ENCODE data around the gene FGGY. TPM values are rescaled to one million over a fixed set of nuclear protein-coding genes. Genes with fewer than 3 reads are reported as not detected.

Gene FGGY
- total and polyA plus RNA-seq, 4 donors, result 16.0 to 67.0 (median 43.4) TPM

DNA sequence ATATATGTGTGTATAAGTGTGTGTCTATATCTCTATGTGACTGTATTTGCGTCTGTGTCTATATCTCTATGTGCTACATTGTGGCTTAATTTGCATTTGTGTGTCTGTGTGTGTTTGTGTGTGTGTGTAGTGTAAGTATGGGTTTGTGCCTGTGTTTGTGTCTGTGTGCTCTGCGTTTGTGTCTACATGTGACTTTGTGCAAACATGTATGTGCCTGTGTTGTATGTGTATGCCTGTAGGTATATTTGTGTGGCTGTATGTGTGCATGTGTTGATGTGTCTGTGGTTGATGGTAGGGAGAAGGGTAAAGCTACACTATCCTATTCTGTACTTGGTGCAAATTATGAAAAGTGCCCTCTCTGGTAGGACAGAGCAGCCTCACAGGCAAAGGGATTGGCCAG, 7.3 kb upstream of the FGGY start:
- no peak overlapping the region for H3K4me3 ChIP-seq (ENCODE audit: low read depth in 1 of 3, low read length in 3 of 3)
- 95% methylated on average over 2 of the region's 2 CpGs for WGBS
- TF ChIP-seq GABPA (IDR thresholded peaks at IDR 0.05 in 1 of 2, conservative IDR thresholded peaks at IDR 0.05 in 1 of 2), result no peak
- no peak for TF ChIP-seq HNF4G (IDR thresholded peaks at IDR 0.05)
- TF ChIP-seq RXRA (IDR thresholded peaks at IDR 0.05), result no peak
- TF ChIP-seq FOXA1 (IDR thresholded peaks at IDR 0.05), result no peak
- TF ChIP-seq, protein P1, sequence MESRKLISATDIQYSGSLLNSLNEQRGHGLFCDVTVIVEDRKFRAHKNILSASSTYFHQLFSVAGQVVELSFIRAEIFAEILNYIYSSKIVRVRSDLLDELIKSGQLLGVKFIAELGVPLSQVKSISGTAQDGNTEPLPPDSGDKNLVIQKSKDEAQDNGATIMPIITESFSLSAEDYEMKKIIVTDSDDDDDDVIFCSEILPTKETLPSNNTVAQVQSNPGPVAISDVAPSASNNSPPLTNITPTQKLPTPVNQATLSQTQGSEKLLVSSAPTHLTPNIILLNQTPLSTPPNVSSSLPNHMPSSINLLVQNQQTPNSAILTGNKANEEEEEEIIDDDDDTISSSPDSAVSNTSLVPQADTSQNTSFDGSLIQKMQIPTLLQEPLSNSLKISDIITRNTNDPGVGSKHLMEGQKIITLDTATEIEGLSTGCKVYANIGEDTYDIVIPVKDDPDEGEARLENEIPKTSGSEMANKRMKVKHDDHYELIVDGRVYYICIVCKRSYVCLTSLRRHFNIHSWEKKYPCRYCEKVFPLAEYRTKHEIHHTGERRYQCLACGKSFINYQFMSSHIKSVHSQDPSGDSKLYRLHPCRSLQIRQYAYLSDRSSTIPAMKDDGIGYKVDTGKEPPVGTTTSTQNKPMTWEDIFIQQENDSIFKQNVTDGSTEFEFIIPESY (IDR thresholded peaks at IDR 0.05), result no peak
- no peak for TF ChIP-seq JUND (IDR thresholded peaks at IDR 0.05)
- TF ChIP-seq, protein P2, sequence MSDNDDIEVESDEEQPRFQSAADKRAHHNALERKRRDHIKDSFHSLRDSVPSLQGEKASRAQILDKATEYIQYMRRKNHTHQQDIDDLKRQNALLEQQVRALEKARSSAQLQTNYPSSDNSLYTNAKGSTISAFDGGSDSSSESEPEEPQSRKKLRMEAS (IDR thresholded peaks at IDR 0.05), result no peak
- no peak for TF ChIP-seq SP1 (IDR thresholded peaks at IDR 0.05)
- TF ChIP-seq REST (IDR thresholded peaks at IDR 0.05), result no peak
- TF ChIP-seq ATF3 (IDR thresholded peaks at IDR 0.05), result no peak
- TF ChIP-seq, protein P3, sequence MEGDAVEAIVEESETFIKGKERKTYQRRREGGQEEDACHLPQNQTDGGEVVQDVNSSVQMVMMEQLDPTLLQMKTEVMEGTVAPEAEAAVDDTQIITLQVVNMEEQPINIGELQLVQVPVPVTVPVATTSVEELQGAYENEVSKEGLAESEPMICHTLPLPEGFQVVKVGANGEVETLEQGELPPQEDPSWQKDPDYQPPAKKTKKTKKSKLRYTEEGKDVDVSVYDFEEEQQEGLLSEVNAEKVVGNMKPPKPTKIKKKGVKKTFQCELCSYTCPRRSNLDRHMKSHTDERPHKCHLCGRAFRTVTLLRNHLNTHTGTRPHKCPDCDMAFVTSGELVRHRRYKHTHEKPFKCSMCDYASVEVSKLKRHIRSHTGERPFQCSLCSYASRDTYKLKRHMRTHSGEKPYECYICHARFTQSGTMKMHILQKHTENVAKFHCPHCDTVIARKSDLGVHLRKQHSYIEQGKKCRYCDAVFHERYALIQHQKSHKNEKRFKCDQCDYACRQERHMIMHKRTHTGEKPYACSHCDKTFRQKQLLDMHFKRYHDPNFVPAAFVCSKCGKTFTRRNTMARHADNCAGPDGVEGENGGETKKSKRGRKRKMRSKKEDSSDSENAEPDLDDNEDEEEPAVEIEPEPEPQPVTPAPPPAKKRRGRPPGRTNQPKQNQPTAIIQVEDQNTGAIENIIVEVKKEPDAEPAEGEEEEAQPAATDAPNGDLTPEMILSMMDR (IDR thresholded peaks at IDR 0.05; ENCODE audit: low read depth, low read length, missing input control), result no peak
- no peak for TF ChIP-seq TAF1 (conservative IDR thresholded peaks at IDR 0.05)
- no peaks in the 10 kb centered on the region for H3K36me3 ChIP-seq (ENCODE audit: control insufficient read depth in 4 of 4, insufficient read depth in 3 of 4, low read depth in 1 of 4, low read length in 3 of 4)
- no peaks in the 10 kb centered on the region for H3K27me3 ChIP-seq (ENCODE audit: control insufficient read depth in 4 of 4, insufficient read depth in 4 of 4, low read length in 3 of 4)
- peaks cover 0 to 9% (median 3%) of the 10 kb centered on the region in 4 donors for H3K4me1 ChIP-seq (ENCODE audit: control insufficient read depth in 4 of 4, insufficient read depth in 4 of 4, low read length in 3 of 4)
- no peaks in the 10 kb centered on the region for H3K9me3 ChIP-seq (ENCODE audit: control insufficient read depth in 4 of 4, low read length in 3 of 4)
- H3K27ac ChIP-seq (ENCODE audit: low read depth in 1 of 2, low read length in 2 of 2), result no peak overlapping the region
- DNase-seq (ENCODE audit: low spot score), result no peak
- H3K9ac ChIP-seq (ENCODE audit: low read depth in 1 of 2, low read length in 2 of 2), result no peak overlapping the region

- Histone ChIP-seq H3K27ac (ENCODE audit: low read depth in 1 of 2, low read length in 2 of 2) (no peak overlapping the region), H3K9ac (ENCODE audit: low read depth in 1 of 2, low read length in 2 of 2) (no peak overlapping the region), H3K4me1 (ENCODE audit: control insufficient read depth in 4 of 4, insufficient read depth in 4 of 4, low read length in 3 of 4) (peaks cover 0 to 14% (median 4%) of the 10 kb centered on the region in 4 donors), H3K27me3 (ENCODE audit: control insufficient read depth in 4 of 4, insufficient read depth in 4 of 4, low read length in 3 of 4) (no peaks in the 10 kb centered on the region), H3K9me3 (ENCODE audit: control insufficient read depth in 4 of 4, low read length in 3 of 4) (no peaks in the 10 kb centered on the region), H3K36me3 (ENCODE audit: control insufficient read depth in 4 of 4, insufficient read depth in 3 of 4, low read depth in 1 of 4, low read length in 3 of 4) (no peaks in the 10 kb centered on the region), H3K4me3 (ENCODE audit: low read depth in 1 of 3, low read length in 3 of 3) (no peak overlapping the region)
- DNase-seq (ENCODE audit: low spot score), result no peak
- WGBS, result 61% methylated on average over 9 of the region's 9 CpGs
- TF ChIP-seq, protein P1 (IDR thresholded peaks at IDR 0.05), result no peak
- TF ChIP-seq GABPA (IDR thresholded peaks at IDR 0.05 in 1 of 2, conservative IDR thresholded peaks at IDR 0.05 in 1 of 2) (no peak), FOXA2 (IDR thresholded peaks at IDR 0.05) (no peak), TAF1 (conservative IDR thresholded peaks at IDR 0.05) (no peak), JUND (IDR thresholded peaks at IDR 0.05) (peak in 1 of 2 donors; percentile 9), ATF3 (IDR thresholded peaks at IDR 0.05) (no peak), YY1 (IDR thresholded peaks at IDR 0.05) (no peak), SP1 (IDR thresholded peaks at IDR 0.05) (no peak), RAD21 (IDR thresholded peaks at IDR 0.05) (peak; percentile 87 to 91)
- TF ChIP-seq, protein P3 (IDR thresholded peaks at IDR 0.05; ENCODE audit: low read depth, low read length, missing input control), result peak; percentile 45
These were observed 6.5 kb upstream of the FGGY start for GRCh38 chr1:59290193-59290949.

Data from liver (tissue), 9 donors.